Spleen (tissue), 11 donors: Measurements from ENCODE around the gene SMG6. TPM values are rescaled to one million over a fixed set of nuclear protein-coding genes. Genes with fewer than 3 reads are reported as not detected.
"Not testable (repeated sequence)": the region's sequence is repeated elsewhere in the genome, so short reads cannot be mapped to it uniquely, and the experiment has no call there.

Source experiments
- DNase-seq: peaks from one replicate; pipeline ENCODE4 v3.0.0-alpha.2; 2020
- H3K27ac ChIP-seq, 8 donors: fragments of 200-600 bp; sonication (generic) in 7 of 8; 1 replicate in 4 of 8; 2 replicates in 4 of 8; pipeline versions ENCODE4 v1.5.0 to v1.8.0; 2016 to 2021; ENCODE audit warnings: inconsistent platforms in 4 of 8, mild to moderate bottlenecking in 4 of 8, moderate library complexity in 1 of 8
- H3K27me3 ChIP-seq, 7 donors: fragments of 200-600 bp; sonication (generic) in 6 of 7; replicated peaks in 1 of 7; 1 replicate in 4 of 7; 2 replicates in 3 of 7; pipeline versions ENCODE4 v1.5.0 to v1.8.0; 2016 to 2021; ENCODE audit warnings: inconsistent platforms in 3 of 7, mild to moderate bottlenecking in 1 of 7
- H3K36me3 ChIP-seq, 6 donors: fragments of 200-600 bp; sonication (generic) in 5 of 6; 1 replicate in 4 of 6; 2 replicates in 2 of 6; pipeline versions ENCODE4 v1.5.0 to v1.8.0; 2016 to 2021; ENCODE audit warnings: inconsistent platforms in 2 of 6
- H3K4me1 ChIP-seq, 6 donors: fragments of 200-600 bp; sonication (generic) in 5 of 6; 1 replicate in 3 of 6; 2 replicates in 3 of 6; pipeline versions ENCODE4 v1.5.0 to v1.8.0; 2016 to 2021; ENCODE audit warnings: inconsistent platforms in 3 of 6
- H3K4me3 ChIP-seq, 8 donors: fragments of 200-600 bp; sonication (generic) in 7 of 8; 1 replicate in 4 of 8; 2 replicates in 4 of 8; pipeline versions ENCODE4 v1.5.0 to v1.8.0; 2016 to 2021; ENCODE audit warnings: inconsistent platforms in 4 of 8, mild to moderate bottlenecking in 4 of 8, moderate library complexity in 2 of 8
- H3K9me3 ChIP-seq, 8 donors: fragments of 200-600 bp; sonication (generic) in 7 of 8; 1 replicate in 4 of 8; 2 replicates in 4 of 8; pipeline versions ENCODE4 v1.5.0 to v1.8.0; 2016 to 2021; ENCODE audit warnings: inconsistent platforms in 4 of 8
- CTCF ChIP-seq, 11 experiments: fragments of 200-600 bp in 7 of 11; fragments of 450-650 bp in 4 of 11; sonication (generic) in 4 of 11; IDR thresholded peaks in 8 of 11; conservative IDR thresholded peaks in 3 of 11; 1 replicate in 7 of 11; 2 replicates in 4 of 11; pipeline versions ENCODE4 v1.4.0 to v1.8.0; 2016 to 2021; ENCODE audit warnings: antibody characterized with exemption in 11 of 11, inconsistent platforms in 4 of 11, mild to moderate bottlenecking in 1 of 11
- POLR2A ChIP-seq, 3 donors: fragments of 450-650 bp; IDR thresholded peaks; one replicate each; pipeline ENCODE4 v1.5.1; 2017; ENCODE audit warnings: antibody characterized with exemption in 3 of 3, mild to moderate bottlenecking in 1 of 3
- POLR2AphosphoS5 ChIP-seq, 3 donors: sonication (generic); formaldehyde crosslinking; IDR thresholded peaks; one replicate each; pipeline ENCODE4 v1.5.1; 2017; ENCODE audit warnings: antibody characterized with exemption in 3 of 3
- WGBS, 5 donors: extraction: QIAGEN DNeasy Blood & Tissue Kit in 3 of 5; methylation state at CpG; one replicate each; pipeline versions ENCODE4 v1.1.5 to v1.1.7; 2013 to 2018; 5-methylcytosine and 5-hydroxymethylcytosine counted together
- intact Hi-C: fragments of 100-400 bp; cut with DNase I; formaldehyde crosslinking; loops from one replicate; pipeline ENCODE4 v1.15.0; 2023; ENCODE audit warnings: low total_unique reads
- polyA plus RNA-seq, 3 donors: library from polyadenylated mRNA; stranded (reverse); fragments of 200-250 nt; gene quantifications; one replicate each; pipeline ENCODE4 v1.2.1, GENCODE V29; 2013
- total RNA-seq, 7 donors: library from RNA; depleted of rRNA in 3 of 7; stranded (reverse); fragments of >200 nt in 3 of 7; fragmentation: NEBNext Ultra II Directional in 4 of 7; extraction: Animal tissue kit (Norgen Biotek cat#: 25700) in 4 of 7; gene quantifications; one replicate each; pipeline versions ENCODE4 v1.1.0 to v1.2.1, GENCODE V29; 2016 to 2021
- donor health status: healthy with polysubstance abuse.
- donor health status: DM: no; HTN: no; CAD: no; lungs with moderate emphysema.
- donor health status: DM: no; HTN: no; CAD: no.
- donor health status: Bipolar disorder and iron deficiency.
- donor health status: healthy.
- donor health status: DM: no; HTN: no; CAD: no.
- donor health status: DM: yes; HTN: yes; CAD: no.

The SMG6 gene
- total and polyA plus RNA-seq, 10 donors, result 9.7 to 44.2 (median 28.0) TPM

- DNase-seq, result no peak
- no peaks in the 10 kb centered on the region for H3K4me1 ChIP-seq
- no peak overlapping the region for H3K27ac ChIP-seq
- intact Hi-C loops, result no loop called here
- TF ChIP-seq POLR2A (IDR thresholded peaks at IDR 0.05) (no peak), POLR2AphosphoS5 (IDR thresholded peaks at IDR 0.05) (no peak), CTCF (IDR thresholded peaks at IDR 0.05 in 8 of 11, conservative IDR thresholded peaks at IDR 0.05 in 3 of 11) (no peak)
- H3K4me3 ChIP-seq, result no peak overlapping the region
- 92 to 98% (median 92%) methylated on average over 3 of the region's 3 CpGs for whole genome bisulfite sequencing, 5 donors
- peaks cover 0 to 31% (median 16%) of the 10 kb centered on the region in 6 donors for H3K36me3 ChIP-seq
- no peaks in the 10 kb centered on the region for H3K27me3 ChIP-seq
- no peaks in the 10 kb centered on the region for H3K9me3 ChIP-seq
These were observed 14.2 kb upstream of the SMG6 start for GRCh38 chr17:2317796-2318195.

GRCh38 chr17:2316916-2317205 lies 13.3 kb upstream of the SMG6 start:
- intact Hi-C loops, DNase-seq, H3K4me3 ChIP-seq, H3K4me1 ChIP-seq, H3K27me3 ChIP-seq, H3K9me3 ChIP-seq, H3K27ac ChIP-seq: not testable (repeated sequence)
- 83 to 89% (median 87%) methylated on average over 6 to 7 of the region's 7 CpGs for WGBS, 5 donors
- peaks cover 0 to 21% (median 6%) of the 10 kb centered on the region in 6 donors for H3K36me3 ChIP-seq

GRCh38 chr17:2312736-2313135 lies 9.2 kb upstream of the SMG6 start:
- intact Hi-C loops, result no loop called here
- no peak for DNase-seq
- Histone ChIP-seq H3K36me3 (peaks cover 0 to 4% (median 0%) of the 10 kb centered on the region in 6 donors), H3K9me3 (no peaks in the 10 kb centered on the region), H3K4me3 (no peak overlapping the region), H3K27me3 (no peaks in the 10 kb centered on the region), H3K4me1 (no peaks in the 10 kb centered on the region), H3K27ac (no peak overlapping the region)
- TF ChIP-seq POLR2A (IDR thresholded peaks at IDR 0.05), result no peak
- no peak for TF ChIP-seq CTCF (IDR thresholded peaks at IDR 0.05 in 8 of 11, conservative IDR thresholded peaks at IDR 0.05 in 3 of 11)
- no peak for TF ChIP-seq POLR2AphosphoS5 (IDR thresholded peaks at IDR 0.05)
- WGBS, 5 donors, result 91 to 99% (median 96%) methylated on average over 5 of the region's 5 CpGs

GRCh38 chr17:2309338-2310154 lies 6.0 kb upstream of the SMG6 start:
- TF ChIP-seq POLR2A (IDR thresholded peaks at IDR 0.05) (no peak), POLR2AphosphoS5 (IDR thresholded peaks at IDR 0.05) (no peak), CTCF (IDR thresholded peaks at IDR 0.05 in 8 of 11, conservative IDR thresholded peaks at IDR 0.05 in 3 of 11) (no peak)
- no peak for DNase-seq
- Histone ChIP-seq H3K36me3 (peaks cover 0 to 4% (median 0%) of the 10 kb centered on the region in 6 donors), H3K27ac (no peak overlapping the region), H3K4me3 (no peak overlapping the region), H3K4me1 (peaks cover 3 to 12% (median 5%) of the 10 kb centered on the region in 6 donors), H3K9me3 (no peaks in the 10 kb centered on the region), H3K27me3 (no peaks in the 10 kb centered on the region)
- WGBS, 5 donors, result 74 to 84% (median 78%) methylated on average over 6 of the region's 6 CpGs
- intact Hi-C loops, result no loop called here
